Upper lobe of left lung (tissue), 6 donors: Measurements from ENCODE around the gene YPEL1. TPM values are rescaled to one million over a fixed set of nuclear protein-coding genes. Genes with fewer than 3 reads are reported as not detected.
"Not testable (repeated sequence)": the region's sequence is repeated elsewhere in the genome, so short reads cannot be mapped to it uniquely, and the experiment has no call there.

Experiments used
- ATAC-seq, 2 donors: fragments of 200-7000 bp; cut with Tn5 transposase; one replicate each; pipeline ENCODE4 v1.9.1; 2022; ENCODE audit warnings: mild to moderate bottlenecking in 2 of 2, moderate library complexity in 2 of 2; ENCODE audit not compliant: low FRiP score in 2 of 2
- DNase-seq, 2 donors: peaks; one replicate each; pipeline ENCODE4 v3.0.0-alpha.2; 2019 to 2020
- H3K27ac ChIP-seq, 4 donors: fragments of 200-600 bp; sonication (generic); one replicate each; pipeline ENCODE4 v1.5.1; 2016 to 2019
- H3K27me3 ChIP-seq, 4 donors: fragments of 200-600 bp; sonication (generic); one replicate each; pipeline ENCODE4 v1.5.1; 2017 to 2019
- H3K36me3 ChIP-seq, 4 donors: fragments of 200-600 bp; sonication (generic); one replicate each; pipeline ENCODE4 v1.5.1; 2016 to 2019
- H3K4me1 ChIP-seq, 4 donors: fragments of 200-600 bp; sonication (generic); one replicate each; pipeline ENCODE4 v1.5.1; 2018 to 2019
- H3K4me3 ChIP-seq, 4 donors: fragments of 200-600 bp; sonication (generic); one replicate each; pipeline ENCODE4 v1.5.1; 2017 to 2019; ENCODE audit warnings: mild to moderate bottlenecking in 2 of 4, moderate library complexity in 1 of 4
- H3K9me3 ChIP-seq, 4 donors: fragments of 200-600 bp; sonication (generic); one replicate each; pipeline ENCODE4 v1.5.1; 2018 to 2019
- CTCF ChIP-seq, 6 experiments: fragments of 450-650 bp in 4 of 6; fragments of 200-600 bp in 2 of 6; sonication (generic) in 2 of 6; IDR thresholded peaks; one replicate each; pipeline ENCODE4 v1.5.1; 2016 to 2019; ENCODE audit warnings: antibody characterized with exemption in 6 of 6
- EP300 ChIP-seq, 4 donors: sonication (generic); formaldehyde crosslinking; IDR thresholded peaks; one replicate each; pipeline ENCODE4 v1.5.1; 2017; ENCODE audit warnings: antibody characterized with exemption in 4 of 4, control low read depth in 2 of 4
- POLR2A ChIP-seq, 4 donors: fragments of 450-650 bp; IDR thresholded peaks; one replicate each; pipeline ENCODE4 v1.5.1; 2016 to 2017; ENCODE audit warnings: antibody characterized with exemption in 4 of 4, mild to moderate bottlenecking in 2 of 4
- POLR2AphosphoS5 ChIP-seq, 2 donors: sonication (generic); formaldehyde crosslinking; IDR thresholded peaks; one replicate each; pipeline ENCODE4 v1.5.1; 2017; ENCODE audit warnings: antibody characterized with exemption in 2 of 2
- WGBS, 2 donors: methylation state at CpG; one replicate each; pipeline ENCODE4 v1.1.5; 2017 to 2018; 5-methylcytosine and 5-hydroxymethylcytosine counted together
- total RNA-seq, 6 donors: library from RNA; depleted of rRNA in 4 of 6; stranded (reverse); fragments of >200 nt in 4 of 6; gene quantifications; one replicate each; pipeline versions ENCODE4 v1.1.0 to v1.2.1, GENCODE V29; 2016 to 2021
- donor health status: DM: no; HTN: no; CAD: no; lungs with moderate emphysema.
- donor health status: DM: no; HTN: yes; CAD: no; lungs with severe emphysema.

YPEL1 gene
- total RNA-seq, 6 donors from 2014 or later: 4.4 to 11.6 (median 7.4) TPM

GRCh38 chr22:21682385-21683175, 53.0 kb downstream of the YPEL1 start:
- H3K4me1 ChIP-seq: no peaks in the 10 kb centered on the region
- H3K27ac ChIP-seq: no peak overlapping the region
- no peak for ATAC-seq
- TF ChIP-seq POLR2A (IDR thresholded peaks at IDR 0.05): no peak
- no peak for TF ChIP-seq POLR2AphosphoS5 (IDR thresholded peaks at IDR 0.05)
- TF ChIP-seq EP300 (IDR thresholded peaks at IDR 0.05): no peak
- no peak for TF ChIP-seq CTCF (IDR thresholded peaks at IDR 0.05)
- peaks cover 22 to 71% (median 65%) of the 10 kb centered on the region in 4 donors for H3K36me3 ChIP-seq
- no peaks in the 10 kb centered on the region for H3K9me3 ChIP-seq
- 93 to 97% methylated on average over 13 to 15 of the region's 20 CpGs for WGBS, 2 donors
- DNase-seq: no peak
- H3K4me3 ChIP-seq: no peak overlapping the region
- no peaks in the 10 kb centered on the region for H3K27me3 ChIP-seq

- no peaks in the 10 kb centered on the region for H3K4me1 ChIP-seq
- DNase-seq (no peak), ATAC-seq (no peak)
- no peaks in the 10 kb centered on the region for H3K9me3 ChIP-seq
- H3K27me3 ChIP-seq: no peaks in the 10 kb centered on the region
- H3K36me3 ChIP-seq: peaks cover 18 to 68% (median 58%) of the 10 kb centered on the region in 4 donors
- no peak overlapping the region for H3K4me3 ChIP-seq
- no peak overlapping the region for H3K27ac ChIP-seq
- 91 to 94% methylated on average over 9 to 24 of the region's 24 CpGs for WGBS, 2 donors
- TF ChIP-seq EP300 (IDR thresholded peaks at IDR 0.05): no peak
- TF ChIP-seq CTCF (IDR thresholded peaks at IDR 0.05): no peak
- no peak for TF ChIP-seq POLR2A (IDR thresholded peaks at IDR 0.05)
- TF ChIP-seq POLR2AphosphoS5 (IDR thresholded peaks at IDR 0.05): no peak
Measured at GRCh38 chr22:21681566-21682370, 53.8 kb downstream of the YPEL1 start.

GRCh38 chr22:21680830-21681565, 54.6 kb downstream of the YPEL1 start:
- 88 to 93% methylated on average over 13 to 21 of the region's 21 CpGs for WGBS, 2 donors
- DNase-seq (no peak), ATAC-seq (no peak)
- Histone ChIP-seq H3K4me3 (no peak overlapping the region), H3K9me3 (no peaks in the 10 kb centered on the region), H3K4me1 (no peaks in the 10 kb centered on the region), H3K36me3 (peaks cover 16 to 63% (median 53%) of the 10 kb centered on the region in 4 donors), H3K27me3 (no peaks in the 10 kb centered on the region), H3K27ac (no peak overlapping the region)
- TF ChIP-seq CTCF (IDR thresholded peaks at IDR 0.05) (no peak), POLR2A (IDR thresholded peaks at IDR 0.05) (no peak), POLR2AphosphoS5 (IDR thresholded peaks at IDR 0.05) (no peak), EP300 (IDR thresholded peaks at IDR 0.05) (no peak)

- DNase-seq (no peak), ATAC-seq (no peak)
- TF ChIP-seq EP300 (IDR thresholded peaks at IDR 0.05): no peak
- no peak for TF ChIP-seq POLR2AphosphoS5 (IDR thresholded peaks at IDR 0.05)
- WGBS, 2 donors: 96 to 98% methylated on average over 4 of the region's 4 CpGs
- Histone ChIP-seq H3K4me3 (no peak overlapping the region), H3K36me3 (peaks cover 21 to 63% (median 53%) of the 10 kb centered on the region in 4 donors), H3K9me3 (no peaks in the 10 kb centered on the region), H3K4me1 (no peaks in the 10 kb centered on the region), H3K27ac (no peak overlapping the region), H3K27me3 (no peaks in the 10 kb centered on the region)
Measured at GRCh38 chr22:21679383-21679782, 56.2 kb downstream of the YPEL1 start.

- not testable (repeated sequence) for DNase-seq, H3K4me1 ChIP-seq, ATAC-seq, H3K4me3 ChIP-seq, H3K27ac ChIP-seq, H3K9me3 ChIP-seq, H3K27me3 ChIP-seq
- peaks cover 21 to 65% (median 55%) of the 10 kb centered on the region in 4 donors for H3K36me3 ChIP-seq
- WGBS, 2 donors: 99% methylated on average over 12 of the region's 12 CpGs
Measured at GRCh38 chr22:21678842-21679241, 56.8 kb downstream of the YPEL1 start.
